OCI-LY1 (cell line): Measurements from ENCODE around the gene ZNF74.

Experiments used
- H2AFZ ChIP-seq: fragments of 200-600 bp; sonication (generic), shearing (Covaris generic); 2 replicates; pipeline ENCODE4 v1.6.0; 2014; ENCODE audit warnings: antibody characterized with exemption, mild to moderate bottlenecking, low read length
- H3F3A ChIP-seq: fragments of 200-600 bp; sonication (generic), shearing (Covaris generic); 2 replicates; pipeline ENCODE4 v1.6.0; 2014; ENCODE audit warnings: mild to moderate bottlenecking, antibody characterized with exemption, low read length, moderate library complexity; ENCODE audit not compliant: insufficient read depth
- H3K27ac ChIP-seq: fragments of 200-600 bp; sonication (generic); 2 replicates; pipeline ENCODE4 v1.5.1; 2014; ENCODE audit warnings: low read length, mixed run types, mild to moderate bottlenecking, low read depth; ENCODE audit not compliant: poor library complexity, severe bottlenecking
- H3K27me3 ChIP-seq: fragments of 200-600 bp; sonication (generic); 2 replicates; pipeline ENCODE4 v1.6.0; 2014; ENCODE audit warnings: antibody characterized with exemption, mild to moderate bottlenecking, low read length, moderate library complexity; ENCODE audit not compliant: insufficient read depth
- H3K36me3 ChIP-seq: fragments of 200-600 bp; sonication (generic); 2 replicates; pipeline ENCODE4 v1.6.1; 2014; ENCODE audit warnings: mild to moderate bottlenecking, antibody characterized with exemption, low read length, moderate library complexity, mixed read lengths; ENCODE audit not compliant: insufficient read depth
- H3K4me1 ChIP-seq: fragments of 200-600 bp; sonication (generic); 2 replicates; pipeline ENCODE4 v1.5.1; 2014; ENCODE audit warnings: mild to moderate bottlenecking, low read length, moderate library complexity; ENCODE audit not compliant: insufficient read depth, severe bottlenecking
- H3K4me2 ChIP-seq: fragments of 200-600 bp; sonication (generic), shearing (Covaris generic); 2 replicates; pipeline ENCODE4 v1.6.1; 2014; ENCODE audit warnings: low read length
- H3K4me3 ChIP-seq: fragments of 200-600 bp; sonication (generic); 2 replicates; pipeline ENCODE4 v1.5.1; 2014; ENCODE audit warnings: low read length, low read depth, mild to moderate bottlenecking, mixed read lengths; ENCODE audit not compliant: poor library complexity, severe bottlenecking
- H3K79me2 ChIP-seq: fragments of 200-600 bp; shearing (Covaris generic); 2 replicates; pipeline ENCODE4 v1.6.1; 2016; ENCODE audit warnings: mixed run types, low read length, mixed read lengths; ENCODE audit not compliant: insufficient read depth
- H3K9ac ChIP-seq: fragments of 200-600 bp; sonication (generic), shearing (Covaris generic); 2 replicates; pipeline ENCODE4 v1.6.1; 2014; ENCODE audit warnings: mild to moderate bottlenecking, low read length, mixed read lengths
- H3K9me2 ChIP-seq: fragments of 200-600 bp; sonication (generic), shearing (Covaris generic); 2 replicates; pipeline ENCODE4 v1.6.1; 2014; ENCODE audit warnings: low read depth, mild to moderate bottlenecking, low read length, mixed read lengths
- H3K9me3 ChIP-seq: fragments of 200-600 bp; shearing (Covaris generic); 2 replicates; pipeline ENCODE4 v1.6.1; 2014; ENCODE audit warnings: low read length, mixed read lengths
- H4K20me1 ChIP-seq: fragments of 200-600 bp; sonication (generic), shearing (Covaris generic); 2 replicates; pipeline ENCODE4 v1.6.0; 2016; ENCODE audit warnings: mild to moderate bottlenecking, low read length; ENCODE audit not compliant: insufficient read depth
- EZH2 ChIP-seq: fragments of 200-600 bp; sonication (generic), shearing (Covaris generic); IDR thresholded peaks from 2 replicates; pipeline ENCODE4 v1.8.0; 2017; ENCODE audit warnings: borderline replicate concordance, mixed run types, mild to moderate bottlenecking, antibody characterized with exemption, low read length, moderate library complexity, mixed read lengths
- TF ChIP-seq, protein P1 (sequence below): fragments of 200-600 bp; sonication (generic), shearing (Covaris generic); IDR thresholded peaks from 2 replicates; pipeline ENCODE4 v1.5.1; 2017; ENCODE audit warnings: mild to moderate bottlenecking, antibody characterized with exemption, low read length, moderate library complexity, mixed read lengths

Gene ZNF74

DNA sequence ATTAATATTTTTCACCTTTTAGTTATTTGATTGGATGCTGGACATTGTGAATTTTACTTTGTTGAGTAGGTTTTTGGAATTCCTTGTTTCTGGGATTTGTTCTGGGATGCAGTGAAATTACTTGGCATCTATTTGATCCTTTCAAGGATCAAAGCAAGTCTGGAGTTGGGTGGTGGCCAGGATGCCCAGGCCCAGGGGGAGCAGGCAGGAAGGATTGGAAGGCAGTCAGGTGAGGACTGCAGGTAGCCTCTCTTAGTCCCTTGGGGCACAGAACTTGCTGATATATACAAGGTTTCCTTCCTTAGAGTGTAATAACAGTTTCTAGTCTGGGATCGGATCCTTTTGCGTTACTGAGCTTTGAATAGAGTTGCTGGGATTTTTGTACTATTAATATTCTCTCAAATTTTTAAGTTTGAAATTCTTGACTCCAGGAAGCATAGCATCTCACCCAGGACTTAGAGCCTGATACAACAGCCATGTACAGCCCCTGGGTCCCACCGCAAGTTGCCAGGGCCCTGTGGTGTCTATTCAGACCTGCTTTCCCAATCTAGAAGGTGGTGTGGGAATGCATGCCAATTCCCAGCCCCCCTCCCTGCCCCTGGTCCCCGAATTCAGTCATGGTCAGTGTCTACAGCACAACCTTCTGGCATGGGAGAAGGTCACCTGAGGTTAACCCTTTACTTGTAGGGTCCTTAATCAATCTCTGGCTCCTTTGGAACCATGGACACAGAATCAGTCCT, 6.1 kb downstream of the ZNF74 start:
- H3K79me2 ChIP-seq: no peaks in the 10 kb centered on the region
- H3K36me3 ChIP-seq: no peaks in the 10 kb centered on the region
- H3K4me2 ChIP-seq: no peak overlapping the region

DNA sequence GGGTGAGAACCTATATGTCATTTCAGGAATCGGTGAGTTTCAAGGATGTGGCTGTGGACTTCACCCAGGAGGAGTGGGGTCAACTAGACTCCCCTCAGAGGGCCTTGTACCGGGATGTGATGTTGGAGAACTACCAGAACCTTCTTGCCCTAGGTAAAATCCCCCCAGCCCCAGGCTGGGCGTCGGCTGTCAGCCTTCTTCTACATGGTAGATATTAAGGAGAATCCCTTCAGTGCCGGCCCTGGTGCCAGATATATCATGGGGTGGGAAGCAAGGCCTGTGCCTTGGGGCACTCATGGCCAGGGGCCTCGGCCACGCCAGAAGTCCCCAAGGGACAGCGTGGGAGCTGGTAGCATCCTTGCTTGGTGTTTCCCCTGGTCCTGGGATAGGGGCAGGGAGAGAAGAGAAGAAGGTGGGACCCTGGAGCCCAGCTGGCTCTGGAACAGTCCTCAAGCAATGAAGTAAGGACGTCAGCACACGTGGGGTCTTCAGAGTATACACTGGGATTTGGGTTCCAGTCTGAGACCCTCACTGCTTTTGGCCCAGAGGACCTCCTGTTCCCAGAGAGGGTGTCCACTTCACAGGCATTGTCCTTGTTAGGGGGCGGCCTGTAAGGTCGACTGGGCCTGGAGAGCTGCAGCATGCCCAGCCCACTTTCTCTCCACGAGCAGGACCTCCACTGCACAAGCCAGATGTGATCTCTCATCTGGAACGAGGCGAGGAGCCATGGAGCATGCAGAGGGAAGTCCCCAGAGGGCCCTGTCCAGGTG, 6.8 kb downstream of the ZNF74 start:
- H3K4me1 ChIP-seq: no peaks in the 10 kb centered on the region
- no peaks in the 10 kb centered on the region for H3K9me2 ChIP-seq
- no peak overlapping the region for H3K27ac ChIP-seq
- H3K9ac ChIP-seq: no peak overlapping the region
- H3K4me3 ChIP-seq: no peak overlapping the region
- H3K4me2 ChIP-seq: no peak overlapping the region
- no peaks in the 10 kb centered on the region for H3F3A ChIP-seq
- H3K36me3 ChIP-seq: no peaks in the 10 kb centered on the region
- no peak for TF ChIP-seq EZH2
- TF ChIP-seq, protein P1, sequence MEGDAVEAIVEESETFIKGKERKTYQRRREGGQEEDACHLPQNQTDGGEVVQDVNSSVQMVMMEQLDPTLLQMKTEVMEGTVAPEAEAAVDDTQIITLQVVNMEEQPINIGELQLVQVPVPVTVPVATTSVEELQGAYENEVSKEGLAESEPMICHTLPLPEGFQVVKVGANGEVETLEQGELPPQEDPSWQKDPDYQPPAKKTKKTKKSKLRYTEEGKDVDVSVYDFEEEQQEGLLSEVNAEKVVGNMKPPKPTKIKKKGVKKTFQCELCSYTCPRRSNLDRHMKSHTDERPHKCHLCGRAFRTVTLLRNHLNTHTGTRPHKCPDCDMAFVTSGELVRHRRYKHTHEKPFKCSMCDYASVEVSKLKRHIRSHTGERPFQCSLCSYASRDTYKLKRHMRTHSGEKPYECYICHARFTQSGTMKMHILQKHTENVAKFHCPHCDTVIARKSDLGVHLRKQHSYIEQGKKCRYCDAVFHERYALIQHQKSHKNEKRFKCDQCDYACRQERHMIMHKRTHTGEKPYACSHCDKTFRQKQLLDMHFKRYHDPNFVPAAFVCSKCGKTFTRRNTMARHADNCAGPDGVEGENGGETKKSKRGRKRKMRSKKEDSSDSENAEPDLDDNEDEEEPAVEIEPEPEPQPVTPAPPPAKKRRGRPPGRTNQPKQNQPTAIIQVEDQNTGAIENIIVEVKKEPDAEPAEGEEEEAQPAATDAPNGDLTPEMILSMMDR: no peak
- no peak overlapping the region for H2AFZ ChIP-seq
- H3K79me2 ChIP-seq: no peaks in the 10 kb centered on the region
- H4K20me1 ChIP-seq: no peaks in the 10 kb centered on the region
- no peaks in the 10 kb centered on the region for H3K9me3 ChIP-seq
- peaks cover 5% of the 10 kb centered on the region for H3K27me3 ChIP-seq

More for the DNA sequence above, 6.1 kb downstream of the ZNF74 start:
- no peak overlapping the region for H3K9ac ChIP-seq
- H3K4me1 ChIP-seq: no peaks in the 10 kb centered on the region
- H3K9me3 ChIP-seq: no peaks in the 10 kb centered on the region
- no peaks in the 10 kb centered on the region for H4K20me1 ChIP-seq
- TF ChIP-seq, protein P1: no peak
- no peak for TF ChIP-seq EZH2
- no peaks in the 10 kb centered on the region for H3K9me2 ChIP-seq
- no peaks in the 10 kb centered on the region for H3F3A ChIP-seq
- no peak overlapping the region for H2AFZ ChIP-seq
- no peak overlapping the region for H3K4me3 ChIP-seq
- peaks cover 5% of the 10 kb centered on the region for H3K27me3 ChIP-seq
- no peak overlapping the region for H3K27ac ChIP-seq

DNA sequence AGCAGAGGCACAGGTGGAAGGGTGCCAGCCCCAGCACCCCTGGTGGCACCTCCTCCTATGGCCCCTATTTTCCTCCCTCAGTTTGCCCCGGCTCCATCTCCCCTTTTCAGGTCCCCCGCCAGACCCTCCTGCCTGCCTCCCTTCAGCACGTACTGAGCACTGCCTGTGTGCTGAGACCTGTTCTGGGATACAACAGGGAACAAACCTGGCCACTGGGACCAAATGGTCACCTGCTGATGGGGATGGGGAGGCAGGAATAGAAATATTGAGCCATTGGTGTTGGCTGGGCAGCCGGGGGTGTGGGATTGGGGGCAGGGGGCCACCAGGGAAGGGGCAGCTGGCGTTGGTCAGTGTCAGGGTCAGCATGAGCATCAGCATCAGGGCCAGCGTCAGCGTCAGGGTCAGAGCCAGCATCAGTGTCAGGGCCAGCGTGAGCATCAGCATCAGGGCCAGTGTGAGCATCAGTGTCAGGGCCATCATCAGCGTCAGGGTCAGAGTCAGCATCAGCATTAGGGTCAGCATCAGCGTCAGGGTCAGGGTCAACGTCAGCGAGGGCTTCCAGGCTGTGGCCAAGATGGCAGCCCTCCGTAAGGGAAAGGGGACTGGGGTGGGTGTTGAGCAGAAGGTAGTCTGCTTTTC, 7.5 kb downstream of the ZNF74 start:
- H3K9me2 ChIP-seq: no peaks in the 10 kb centered on the region
- H2AFZ ChIP-seq: no peak overlapping the region
- H3K9me3 ChIP-seq: no peaks in the 10 kb centered on the region
- H3F3A ChIP-seq: no peaks in the 10 kb centered on the region
- H3K36me3 ChIP-seq: no peaks in the 10 kb centered on the region
- H3K4me1 ChIP-seq: no peaks in the 10 kb centered on the region
- no peaks in the 10 kb centered on the region for H3K79me2 ChIP-seq
- TF ChIP-seq, protein P1: no peak
- TF ChIP-seq EZH2: no peak
- no peak overlapping the region for H3K4me3 ChIP-seq
- no peak overlapping the region for H3K27ac ChIP-seq
- H3K9ac ChIP-seq: no peak overlapping the region
- no peak overlapping the region for H3K4me2 ChIP-seq
- peaks cover 5% of the 10 kb centered on the region for H3K27me3 ChIP-seq
- no peaks in the 10 kb centered on the region for H4K20me1 ChIP-seq
